ENCODE data around the gene THSD4.

GRCh38 chr15:71607383-71607782 is 492.1 kb downstream of the THSD4 start:
- TF ChIP-seq, protein P1, sequence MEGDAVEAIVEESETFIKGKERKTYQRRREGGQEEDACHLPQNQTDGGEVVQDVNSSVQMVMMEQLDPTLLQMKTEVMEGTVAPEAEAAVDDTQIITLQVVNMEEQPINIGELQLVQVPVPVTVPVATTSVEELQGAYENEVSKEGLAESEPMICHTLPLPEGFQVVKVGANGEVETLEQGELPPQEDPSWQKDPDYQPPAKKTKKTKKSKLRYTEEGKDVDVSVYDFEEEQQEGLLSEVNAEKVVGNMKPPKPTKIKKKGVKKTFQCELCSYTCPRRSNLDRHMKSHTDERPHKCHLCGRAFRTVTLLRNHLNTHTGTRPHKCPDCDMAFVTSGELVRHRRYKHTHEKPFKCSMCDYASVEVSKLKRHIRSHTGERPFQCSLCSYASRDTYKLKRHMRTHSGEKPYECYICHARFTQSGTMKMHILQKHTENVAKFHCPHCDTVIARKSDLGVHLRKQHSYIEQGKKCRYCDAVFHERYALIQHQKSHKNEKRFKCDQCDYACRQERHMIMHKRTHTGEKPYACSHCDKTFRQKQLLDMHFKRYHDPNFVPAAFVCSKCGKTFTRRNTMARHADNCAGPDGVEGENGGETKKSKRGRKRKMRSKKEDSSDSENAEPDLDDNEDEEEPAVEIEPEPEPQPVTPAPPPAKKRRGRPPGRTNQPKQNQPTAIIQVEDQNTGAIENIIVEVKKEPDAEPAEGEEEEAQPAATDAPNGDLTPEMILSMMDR (IDR thresholded peaks at IDR 0.05; ENCODE audit: low read length): no peak
- TF ChIP-seq EZH2 (IDR thresholded peaks at IDR 0.05; ENCODE audit: borderline replicate concordance, low read length): no peak
